Thyroid gland (tissue), 4 donors: Measurements from ENCODE around the gene CKMT2.

Experiments
- CTCF ChIP-seq, 6 experiments: fragments of 200-600 bp in 3 of 6; fragments of 450-650 bp in 3 of 6; sonication (generic) in 3 of 6; IDR thresholded peaks; one replicate each; pipeline ENCODE4 v1.5.1; 2016 to 2019; ENCODE audit warnings: antibody characterized with exemption in 6 of 6, mild to moderate bottlenecking in 2 of 6, inconsistent platforms in 1 of 6, moderate library complexity in 1 of 6
- POLR2A ChIP-seq, 2 donors: fragments of 450-650 bp; IDR thresholded peaks; one replicate each; pipeline ENCODE4 v1.6.1; 2017; ENCODE audit warnings: antibody characterized with exemption in 2 of 2, mild to moderate bottlenecking in 2 of 2, moderate library complexity in 1 of 2

GRCh38 chr5:81208904-81209303 lies 24.2 kb upstream of the CKMT2 start:
- TF ChIP-seq POLR2A (IDR thresholded peaks at IDR 0.05) = no peak
- no peak for TF ChIP-seq CTCF (IDR thresholded peaks at IDR 0.05)
